C4-2B (cell line): ENCODE results near the gene RIMBP3C.

Experiments
- ZFX ChIP-seq: fragments of 450-650 bp; IDR thresholded peaks from 2 replicates; pipeline ENCODE4 v1.6.1; 2017
- TF ChIP-seq, protein P1 (sequence below): fragments of 450-650 bp; conservative IDR thresholded peaks from 2 replicates; pipeline ENCODE4 v1.5.1; 2017; ENCODE audit warnings: mild to moderate bottlenecking

GRCh38 chr22:21589396-21589795, 38.1 kb upstream of the RIMBP3C start:
- TF ChIP-seq, protein P1, sequence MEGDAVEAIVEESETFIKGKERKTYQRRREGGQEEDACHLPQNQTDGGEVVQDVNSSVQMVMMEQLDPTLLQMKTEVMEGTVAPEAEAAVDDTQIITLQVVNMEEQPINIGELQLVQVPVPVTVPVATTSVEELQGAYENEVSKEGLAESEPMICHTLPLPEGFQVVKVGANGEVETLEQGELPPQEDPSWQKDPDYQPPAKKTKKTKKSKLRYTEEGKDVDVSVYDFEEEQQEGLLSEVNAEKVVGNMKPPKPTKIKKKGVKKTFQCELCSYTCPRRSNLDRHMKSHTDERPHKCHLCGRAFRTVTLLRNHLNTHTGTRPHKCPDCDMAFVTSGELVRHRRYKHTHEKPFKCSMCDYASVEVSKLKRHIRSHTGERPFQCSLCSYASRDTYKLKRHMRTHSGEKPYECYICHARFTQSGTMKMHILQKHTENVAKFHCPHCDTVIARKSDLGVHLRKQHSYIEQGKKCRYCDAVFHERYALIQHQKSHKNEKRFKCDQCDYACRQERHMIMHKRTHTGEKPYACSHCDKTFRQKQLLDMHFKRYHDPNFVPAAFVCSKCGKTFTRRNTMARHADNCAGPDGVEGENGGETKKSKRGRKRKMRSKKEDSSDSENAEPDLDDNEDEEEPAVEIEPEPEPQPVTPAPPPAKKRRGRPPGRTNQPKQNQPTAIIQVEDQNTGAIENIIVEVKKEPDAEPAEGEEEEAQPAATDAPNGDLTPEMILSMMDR, result no peak
- TF ChIP-seq ZFX, result no peak
